Neuron (in vitro differentiated cells): ENCODE results near the gene NPPA.
"Not testable (repeated sequence)": the region's sequence is repeated elsewhere in the genome, so short reads cannot be mapped to it uniquely, and the experiment has no call there.

Experiments used
- H2AFZ ChIP-seq: one replicate; pipeline ENCODE4 v1.6.1; 2013; ENCODE audit warnings: low read depth, mild to moderate bottlenecking, inconsistent platforms, low read length, moderate library complexity
- H3K27me3 ChIP-seq: one replicate; pipeline ENCODE4 v1.6.1; 2013; ENCODE audit warnings: low read length; ENCODE audit not compliant: insufficient read depth
- H3K36me3 ChIP-seq: one replicate; pipeline ENCODE4 v1.6.1; 2013; ENCODE audit warnings: low read length; ENCODE audit not compliant: insufficient read depth
- H3K4me1 ChIP-seq: one replicate; pipeline ENCODE4 v1.6.1; 2013; ENCODE audit warnings: low read length; ENCODE audit not compliant: insufficient read depth
- H3K4me3 ChIP-seq: 2 replicates; pipeline ENCODE4 v1.5.1; 2013; ENCODE audit warnings: mild to moderate bottlenecking, low read length, moderate library complexity
- H3K9me3 ChIP-seq: one replicate; pipeline ENCODE4 v1.6.1; 2013; ENCODE audit warnings: low read length

Gene NPPA

GRCh38 chr1:11805422-11806306, 41.9 kb downstream of the NPPA start, which contains the start of the genes CLCN6 and MTHFR:
TSS of gene CLCN6 (plus strand) at chr1:11806191. CDS start at chr1:11806263, 72 bp downstream.
TSS of gene MTHFR (minus strand) at chr1:11805964. CDS start at chr1:11803116, 2,848 bp downstream.
- H3K4me3 ChIP-seq: peak within 1 kb of the TSS; percentile 78
- H3K36me3 ChIP-seq: peaks cover 43% of the 10 kb centered on the region
- peak within 1 kb of the TSS; percentile 15 for H2AFZ ChIP-seq
- no peaks in the 10 kb centered on the region for H3K27me3 ChIP-seq
- H3K4me1 ChIP-seq: peaks cover 49% of the 10 kb centered on the region
- no peaks in the 10 kb centered on the region for H3K9me3 ChIP-seq

- peaks cover 45% of the 10 kb centered on the region for H3K36me3 ChIP-seq
- H3K27me3 ChIP-seq: no peaks in the 10 kb centered on the region
- H3K4me1 ChIP-seq: peaks cover 49% of the 10 kb centered on the region
- peak overlapping the region; percentile 78 for H3K4me3 ChIP-seq
- no peak overlapping the region for H2AFZ ChIP-seq
- H3K9me3 ChIP-seq: no peaks in the 10 kb centered on the region
These were observed 42.7 kb downstream of the NPPA start for GRCh38 chr1:11804666-11805421.

GRCh38 chr1:11803924-11804665, 43.5 kb downstream of the NPPA start:
- not testable (repeated sequence) for H3K9me3 ChIP-seq, H2AFZ ChIP-seq, H3K27me3 ChIP-seq
- Histone ChIP-seq H3K36me3 (peaks cover 43% of the 10 kb centered on the region), H3K4me1 (peaks cover 49% of the 10 kb centered on the region), H3K4me3 (peak overlapping the region; percentile 78)

DNA sequence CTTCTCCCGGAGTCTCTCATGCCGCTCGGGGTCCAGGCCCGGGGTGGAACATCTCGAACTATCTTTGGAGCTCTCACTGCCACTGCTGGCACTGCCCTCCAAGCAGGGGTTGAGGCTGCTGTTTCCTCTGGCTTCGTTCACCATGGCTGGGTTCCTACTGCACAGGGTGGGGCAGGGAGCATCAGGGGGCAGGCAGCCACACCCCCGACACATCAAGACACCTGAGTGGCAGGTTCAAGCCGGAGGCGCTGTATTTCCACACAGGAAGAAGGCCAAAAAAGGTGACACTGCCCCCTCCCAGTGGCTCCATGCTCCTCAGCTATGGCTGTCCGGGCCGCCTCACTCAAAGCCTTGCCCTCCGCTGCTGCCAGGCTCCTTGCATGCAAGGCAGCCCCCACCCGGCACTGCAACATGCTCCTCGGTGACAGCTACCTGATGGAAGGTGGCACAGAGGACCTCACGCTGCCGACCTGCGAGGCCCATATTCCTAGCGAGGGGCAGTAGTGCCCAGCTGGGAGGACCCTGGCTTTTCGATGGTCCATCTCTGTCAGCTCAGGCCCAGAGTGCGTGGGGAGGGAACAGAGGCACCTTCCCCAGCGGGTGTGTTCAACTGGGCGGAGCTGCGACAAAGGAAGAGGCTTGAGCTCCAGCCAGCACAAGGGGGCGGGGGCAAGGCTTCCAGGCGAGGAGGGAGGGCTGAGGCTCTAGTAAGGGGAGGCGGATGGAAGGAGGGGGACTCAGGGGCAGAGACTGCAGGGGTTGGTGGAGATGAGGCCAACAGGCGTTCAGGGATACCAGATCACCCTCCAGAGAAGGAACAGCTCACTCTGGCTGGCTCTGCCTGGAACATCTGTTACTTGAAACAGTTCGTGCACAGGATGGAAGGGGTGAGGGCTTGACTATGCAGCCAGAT, 44.4 kb downstream of the NPPA start:
- Histone ChIP-seq H2AFZ (no peak overlapping the region), H3K4me1 (peaks cover 48% of the 10 kb centered on the region), H3K9me3 (no peaks in the 10 kb centered on the region), H3K36me3 (peaks cover 40% of the 10 kb centered on the region), H3K4me3 (peak overlapping the region; percentile 7), H3K27me3 (no peaks in the 10 kb centered on the region)

DNA sequence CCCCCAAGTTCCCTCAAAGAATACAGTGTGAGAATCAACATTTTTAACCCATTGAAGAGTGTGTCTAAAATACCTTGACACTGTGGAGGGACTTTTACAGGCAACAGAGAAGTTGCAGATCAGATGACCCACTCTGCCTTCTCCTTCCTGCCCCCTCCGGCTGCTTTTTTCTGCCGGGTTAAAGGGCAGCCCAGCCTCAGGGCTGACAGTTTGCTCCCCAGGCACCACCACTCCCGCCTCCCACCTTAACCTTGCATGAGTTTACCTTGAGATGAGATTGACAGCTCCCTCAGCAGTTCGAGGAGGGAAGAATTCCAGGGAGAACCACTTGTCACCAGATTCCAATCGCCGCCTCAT, 45.0 kb downstream of the NPPA start:
- H3K4me3 ChIP-seq: peak overlapping the region; percentile 7
- H3K4me1 ChIP-seq: peaks cover 41% of the 10 kb centered on the region
- no peak overlapping the region for H2AFZ ChIP-seq
- H3K9me3 ChIP-seq: no peaks in the 10 kb centered on the region
- H3K36me3 ChIP-seq: peaks cover 34% of the 10 kb centered on the region
- no peaks in the 10 kb centered on the region for H3K27me3 ChIP-seq

- H3K27me3 ChIP-seq: no peaks in the 10 kb centered on the region
- H3K9me3 ChIP-seq: no peaks in the 10 kb centered on the region
- peaks cover 34% of the 10 kb centered on the region for H3K36me3 ChIP-seq
- H3K4me1 ChIP-seq: peaks cover 29% of the 10 kb centered on the region
- H2AFZ ChIP-seq: no peak overlapping the region
- H3K4me3 ChIP-seq: no peak overlapping the region
These were observed 46.7 kb downstream of the NPPA start for GRCh38 chr1:11800756-11801433.

GRCh38 chr1:11800391-11800755, 47.2 kb downstream of the NPPA start:
- Histone ChIP-seq H3K4me1 (peaks cover 29% of the 10 kb centered on the region), H3K4me3 (no peak overlapping the region), H3K27me3 (no peaks in the 10 kb centered on the region), H3K36me3 (peaks cover 39% of the 10 kb centered on the region), H2AFZ (no peak overlapping the region), H3K9me3 (no peaks in the 10 kb centered on the region)

GRCh38 chr1:11799896-11800295, 47.7 kb downstream of the NPPA start:
- no peak overlapping the region for H2AFZ ChIP-seq
- no peak overlapping the region for H3K4me3 ChIP-seq
- peaks cover 27% of the 10 kb centered on the region for H3K4me1 ChIP-seq
- H3K27me3 ChIP-seq: no peaks in the 10 kb centered on the region
- H3K36me3 ChIP-seq: peaks cover 43% of the 10 kb centered on the region
- no peaks in the 10 kb centered on the region for H3K9me3 ChIP-seq

GRCh38 chr1:11799099-11799498, 48.5 kb downstream of the NPPA start:
- H2AFZ ChIP-seq: no peak overlapping the region
- no peaks in the 10 kb centered on the region for H3K9me3 ChIP-seq
- H3K27me3 ChIP-seq: no peaks in the 10 kb centered on the region
- peaks cover 19% of the 10 kb centered on the region for H3K4me1 ChIP-seq
- no peak overlapping the region for H3K4me3 ChIP-seq
- peaks cover 51% of the 10 kb centered on the region for H3K36me3 ChIP-seq

- Histone ChIP-seq H3K9me3 (no peaks in the 10 kb centered on the region), H2AFZ (no peak overlapping the region), H3K4me3 (no peak overlapping the region), H3K4me1 (peaks cover 5% of the 10 kb centered on the region), H3K27me3 (no peaks in the 10 kb centered on the region), H3K36me3 (peaks cover 55% of the 10 kb centered on the region)
These were observed 49.9 kb downstream of the NPPA start for GRCh38 chr1:11797525-11798216.

DNA sequence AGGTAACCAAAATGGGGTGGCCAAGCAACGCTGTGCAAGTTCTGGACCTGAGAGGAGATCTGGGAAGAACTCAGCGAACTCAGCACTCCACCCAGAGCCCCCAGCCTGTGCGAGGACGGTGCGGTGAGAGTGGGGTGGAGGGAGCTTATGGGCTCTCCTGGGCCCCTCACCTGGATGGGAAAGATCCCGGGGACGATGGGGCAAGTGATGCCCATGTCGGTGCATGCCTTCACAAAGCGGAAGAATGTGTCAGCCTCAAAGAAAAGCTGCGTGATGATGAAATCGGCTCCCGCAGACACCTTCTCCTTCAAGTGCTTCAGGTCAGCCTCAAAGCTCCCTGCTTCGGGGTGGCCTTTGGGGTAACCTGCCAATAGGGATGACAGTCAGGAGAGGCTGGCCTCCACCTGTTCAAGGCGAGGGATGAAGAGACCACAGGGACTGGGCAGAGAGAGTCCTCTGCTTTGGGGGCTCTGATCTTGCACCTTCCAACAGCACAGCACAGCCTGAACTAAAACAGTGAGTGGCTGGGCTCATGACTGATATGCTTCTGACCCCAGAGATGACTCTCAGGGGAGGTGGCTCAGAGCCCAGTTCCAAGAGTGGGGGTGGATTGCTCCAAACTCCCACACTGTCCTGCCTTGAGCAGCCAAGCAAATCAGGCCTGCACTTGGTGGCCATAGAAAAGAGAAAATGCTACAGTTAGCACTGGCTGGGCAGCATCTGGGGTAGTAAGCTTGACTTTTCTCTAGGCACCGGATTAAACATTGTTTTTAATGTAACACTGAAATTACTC, 51.4 kb downstream of the NPPA start:
- no peak overlapping the region for H3K4me3 ChIP-seq
- no peaks in the 10 kb centered on the region for H3K27me3 ChIP-seq
- H3K36me3 ChIP-seq: peaks cover 49% of the 10 kb centered on the region
- no peaks in the 10 kb centered on the region for H3K9me3 ChIP-seq
- H2AFZ ChIP-seq: no peak overlapping the region
- H3K4me1 ChIP-seq: no peaks in the 10 kb centered on the region
